HG03571 (cell line): ENCODE measurements around the gene BHLHE23.
"Not testable (repeated sequence)": the region's sequence is repeated elsewhere in the genome, so short reads cannot be mapped to it uniquely, and the experiment has no call there.

Source experiments
- ATAC-seq: cut with Tn5 transposase; IDR thresholded peaks from one replicate; pipeline ENCODE4 v1.9.1; 2021; ENCODE audit not compliant: unreplicated experiment

Gene BHLHE23

GRCh38 chr20:62962891-62963613, 43.7 kb downstream of the BHLHE23 start:
- no peak for ATAC-seq

- no peak for ATAC-seq
Observed at GRCh38 chr20:62962221-62962879, 44.4 kb downstream of the BHLHE23 start.

GRCh38 chr20:62961799-62962198, 45.0 kb downstream of the BHLHE23 start:
- ATAC-seq, result no peak

- ATAC-seq, result no peak
Observed at GRCh38 chr20:62961310-62961783, 45.4 kb downstream of the BHLHE23 start.

GRCh38 chr20:62960446-62961309, 46.1 kb downstream of the BHLHE23 start:
- not testable (repeated sequence) for ATAC-seq

- no peak for ATAC-seq
Observed at GRCh38 chr20:62959998-62960436, 46.7 kb downstream of the BHLHE23 start.

GRCh38 chr20:62959101-62959971, 47.4 kb downstream of the BHLHE23 start:
- ATAC-seq, result no peak

- no peak for ATAC-seq
Observed at GRCh38 chr20:62958388-62959100, 48.2 kb downstream of the BHLHE23 start.

GRCh38 chr20:62957136-62958117, 49.3 kb downstream of the BHLHE23 start:
- ATAC-seq, result no peak

GRCh38 chr20:62956387-62957135, 50.2 kb downstream of the BHLHE23 start:
- ATAC-seq, result no peak
